COR-L47 (cell line): ENCODE results near the gene ACTBL2.
"Not testable (repeated sequence)": the region's sequence is repeated elsewhere in the genome, so short reads cannot be mapped to it uniquely, and the experiment has no call there.

Experiments used
- DNase-seq: peaks from one replicate; lab custom pipeline; 2025; lab: John Stamatoyannopoulos, UW

Gene ACTBL2

DNA sequence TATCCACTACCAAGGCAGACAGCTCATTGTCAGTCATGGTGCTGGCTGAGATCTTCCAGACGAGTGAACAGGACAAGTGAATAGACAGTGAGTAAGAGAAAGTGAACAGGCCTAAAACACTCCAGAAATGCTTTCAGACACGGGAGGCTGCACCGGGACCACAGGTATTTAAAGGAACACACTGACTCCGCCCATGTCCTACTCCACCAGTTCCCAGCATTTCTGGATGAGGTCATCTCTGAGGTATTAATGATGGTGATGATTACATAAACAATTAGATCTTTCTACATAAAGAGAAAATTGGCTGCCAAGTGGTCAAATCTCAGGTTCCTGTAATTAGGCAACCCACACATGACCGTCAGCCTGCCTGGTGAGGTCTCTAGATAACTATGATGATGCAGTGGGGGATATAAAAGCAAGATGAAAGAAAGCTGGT, at the start of gene ACTBL2:
Gene ACTBL2, minus strand, starts transcription at position 141 of the 436 bp plus-strand sequence. Its CDS starts 104 bp downstream, at position 37.
- no peak for DNase-seq

DNA sequence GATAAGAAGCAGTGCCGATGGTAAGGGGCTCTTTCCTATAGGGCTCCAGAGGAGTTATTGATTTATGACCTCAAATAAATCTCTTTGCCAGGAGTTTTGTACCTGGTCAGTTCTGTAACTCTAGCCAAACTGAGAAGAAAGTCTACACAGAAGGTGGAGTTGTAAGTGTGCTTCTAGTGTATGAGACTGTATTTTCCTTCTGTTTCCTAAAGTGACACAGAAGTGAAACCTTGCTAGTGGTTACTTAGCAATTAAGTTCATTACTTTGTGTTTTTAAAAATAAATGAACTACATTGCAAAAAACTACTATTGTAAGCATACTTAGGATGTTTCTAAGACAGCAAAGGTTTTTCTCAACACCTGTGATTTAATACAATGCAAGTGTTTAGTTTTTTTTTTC, 48.7 kb upstream of the ACTBL2 start:
- DNase-seq: no peak

DNA sequence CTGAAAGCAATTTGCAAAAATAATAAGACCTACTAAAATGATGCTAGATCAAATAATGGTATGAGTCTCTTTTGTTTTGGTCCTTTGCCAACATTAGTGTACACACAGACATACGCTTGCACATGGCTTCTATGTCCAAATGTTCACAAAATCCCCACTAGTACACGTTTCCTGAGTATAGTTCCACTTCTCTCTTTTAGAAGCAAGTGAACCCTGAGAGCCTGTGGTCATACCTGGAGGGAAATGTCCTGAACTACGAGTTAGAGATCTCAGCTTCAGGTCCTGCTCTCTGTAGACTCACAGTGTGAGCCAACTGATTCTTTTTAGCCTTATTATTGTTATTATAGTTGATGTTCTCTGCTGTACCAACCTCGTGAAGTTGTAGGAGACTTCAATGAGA, 47.3 kb upstream of the ACTBL2 start:
- no peak for DNase-seq

DNA sequence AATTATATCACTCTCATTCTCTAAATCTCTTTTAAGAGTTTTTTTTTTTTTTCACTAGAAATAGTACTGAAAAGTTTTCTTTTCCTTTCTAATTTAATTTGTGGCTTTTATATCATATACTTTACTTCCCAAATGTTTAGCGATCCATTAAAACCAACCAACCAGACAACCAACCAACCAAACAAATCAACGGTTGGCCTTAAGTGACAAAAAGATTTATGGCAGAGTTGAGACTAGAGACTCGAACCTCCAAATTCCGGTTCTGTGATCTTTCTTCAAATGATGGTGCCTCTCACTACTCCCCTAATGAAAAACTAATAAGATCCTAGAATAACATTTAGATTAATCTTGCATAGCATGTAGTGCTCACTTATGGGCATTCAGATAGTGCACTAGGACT, 45.3 kb upstream of the ACTBL2 start:
- no peak for DNase-seq

DNA sequence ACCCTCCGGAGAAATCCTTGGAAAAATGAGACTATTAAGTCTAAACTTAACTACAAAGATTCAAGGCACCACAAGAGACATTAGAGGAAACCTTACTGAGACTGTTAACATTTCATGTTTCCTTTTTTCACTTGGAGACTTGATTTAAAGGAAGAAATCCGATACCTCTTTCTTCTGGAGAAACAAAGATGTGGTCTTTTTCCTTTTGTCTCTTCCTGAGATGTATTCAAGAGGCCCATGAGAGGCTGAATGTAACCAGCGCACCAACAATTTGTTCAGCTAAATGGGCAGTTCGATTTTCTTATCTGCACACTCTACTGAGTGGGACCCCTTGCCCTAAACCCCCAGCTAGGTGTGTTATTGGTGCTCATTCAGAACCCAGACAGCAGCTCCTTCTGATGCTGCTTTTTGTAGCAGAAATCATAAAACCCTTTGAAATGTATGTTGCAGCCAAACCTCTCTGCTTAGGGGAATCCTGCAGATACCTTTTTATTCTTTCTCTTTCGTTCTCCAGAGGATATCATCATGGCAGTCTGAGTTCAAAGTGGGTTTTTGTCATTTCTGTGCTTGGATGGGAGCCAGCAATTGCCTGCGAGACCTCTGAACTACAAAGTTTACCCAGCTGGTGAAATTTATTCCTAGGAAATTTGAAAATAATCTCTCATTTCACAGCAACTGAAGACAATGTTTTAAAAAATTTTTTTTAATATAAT, 41.9 kb upstream of the ACTBL2 start:
- no peak for DNase-seq

DNA sequence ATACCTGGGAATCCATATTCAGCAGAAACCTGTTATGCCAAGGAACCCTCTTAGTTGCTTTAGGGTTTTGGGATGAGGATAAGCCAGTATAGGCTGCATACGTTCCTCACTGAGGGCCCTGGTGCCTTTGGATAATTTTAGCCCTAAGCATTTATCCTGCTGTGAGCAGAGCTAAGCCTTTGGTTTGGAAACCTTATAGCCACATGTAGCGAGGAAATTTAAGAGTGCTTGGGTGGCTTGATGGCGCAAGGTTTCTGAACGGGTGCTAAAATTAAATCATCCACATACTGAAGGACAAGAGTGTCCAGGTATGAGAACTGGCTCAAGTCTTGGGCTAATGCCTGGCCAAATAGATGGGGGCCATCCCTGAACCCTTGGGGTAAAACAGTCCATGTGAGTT, 39.9 kb upstream of the ACTBL2 start:
- DNase-seq: not testable (repeated sequence)

DNA sequence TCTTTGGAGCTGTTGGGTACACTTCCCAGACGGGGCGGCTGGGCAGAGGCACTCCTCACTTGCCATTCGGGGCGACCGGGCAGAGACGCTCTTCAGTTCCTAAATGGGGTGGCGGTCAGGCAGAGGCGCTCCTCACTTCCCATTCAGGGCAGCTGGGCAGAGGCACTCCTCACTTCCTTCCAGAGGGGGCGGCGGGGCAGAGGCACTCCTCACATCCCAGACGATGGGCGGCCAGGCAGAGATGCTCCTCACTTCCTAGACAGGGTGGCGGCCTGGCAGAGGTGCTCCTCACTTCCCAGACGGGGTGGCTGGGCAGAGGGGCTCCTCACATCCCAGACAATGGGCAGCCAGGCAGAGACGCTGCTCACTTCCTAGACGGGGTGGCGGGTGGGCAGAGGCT, 35.8 kb upstream of the ACTBL2 start:
- not testable (repeated sequence) for DNase-seq

DNA sequence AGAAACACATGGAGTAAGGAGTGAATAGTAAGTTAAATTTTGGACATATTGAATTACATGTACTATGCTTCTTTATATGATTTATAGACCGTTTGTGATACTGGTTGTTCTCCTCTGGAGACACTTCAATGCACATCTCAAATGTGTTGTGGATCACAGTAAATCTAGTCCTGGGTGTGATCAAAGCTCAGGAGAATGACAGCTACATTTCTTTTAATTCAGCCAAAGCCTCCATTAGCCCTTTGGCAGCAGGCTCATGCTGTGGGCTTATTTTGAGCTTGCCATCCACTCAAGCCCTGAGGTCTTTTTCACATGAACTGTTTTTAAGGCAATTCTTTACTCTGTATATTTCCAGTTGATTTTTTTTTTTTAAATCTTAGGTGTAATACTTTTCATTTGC, 34.6 kb upstream of the ACTBL2 start:
- DNase-seq: no peak

DNA sequence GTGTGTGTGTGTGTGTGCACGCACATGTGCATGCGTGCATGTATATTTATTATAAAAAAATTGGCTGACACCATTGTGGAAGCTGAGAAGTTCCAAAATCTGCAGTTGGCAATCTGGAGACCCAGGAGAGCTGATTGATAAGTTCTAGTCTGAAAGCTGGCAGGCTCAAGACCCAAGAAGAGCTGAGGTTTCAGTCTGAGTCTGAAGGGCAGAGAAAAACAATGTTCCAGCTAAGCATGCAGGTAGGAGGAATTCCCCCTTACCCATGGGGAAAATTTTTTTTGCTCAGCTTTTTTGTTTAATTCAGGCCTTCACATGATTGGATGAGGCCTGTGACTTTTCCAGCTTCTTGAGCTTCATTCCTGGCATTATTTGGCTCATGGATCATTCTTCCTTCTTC, 31.2 kb upstream of the ACTBL2 start:
- DNase-seq: no peak

DNA sequence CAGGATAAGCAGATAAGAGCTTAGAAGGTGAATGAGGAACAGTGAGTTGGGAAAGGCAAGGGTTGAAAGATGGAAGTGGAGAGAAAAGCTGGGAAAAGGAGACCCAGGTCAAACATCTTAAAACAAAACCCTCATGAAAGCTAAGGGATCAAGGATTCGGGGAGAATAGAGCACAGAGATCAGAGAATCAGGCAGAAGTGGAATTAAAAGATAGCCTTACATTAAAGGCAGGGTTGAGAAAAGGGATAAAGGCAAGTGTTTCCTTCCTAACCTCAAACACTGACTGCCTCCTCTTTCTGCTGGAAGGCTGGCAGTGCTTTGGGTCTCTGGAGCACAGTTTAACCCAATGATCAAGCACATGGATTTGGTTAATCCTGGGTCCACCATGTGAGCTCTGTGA, 28.7 kb upstream of the ACTBL2 start:
- DNase-seq: no peak

DNA sequence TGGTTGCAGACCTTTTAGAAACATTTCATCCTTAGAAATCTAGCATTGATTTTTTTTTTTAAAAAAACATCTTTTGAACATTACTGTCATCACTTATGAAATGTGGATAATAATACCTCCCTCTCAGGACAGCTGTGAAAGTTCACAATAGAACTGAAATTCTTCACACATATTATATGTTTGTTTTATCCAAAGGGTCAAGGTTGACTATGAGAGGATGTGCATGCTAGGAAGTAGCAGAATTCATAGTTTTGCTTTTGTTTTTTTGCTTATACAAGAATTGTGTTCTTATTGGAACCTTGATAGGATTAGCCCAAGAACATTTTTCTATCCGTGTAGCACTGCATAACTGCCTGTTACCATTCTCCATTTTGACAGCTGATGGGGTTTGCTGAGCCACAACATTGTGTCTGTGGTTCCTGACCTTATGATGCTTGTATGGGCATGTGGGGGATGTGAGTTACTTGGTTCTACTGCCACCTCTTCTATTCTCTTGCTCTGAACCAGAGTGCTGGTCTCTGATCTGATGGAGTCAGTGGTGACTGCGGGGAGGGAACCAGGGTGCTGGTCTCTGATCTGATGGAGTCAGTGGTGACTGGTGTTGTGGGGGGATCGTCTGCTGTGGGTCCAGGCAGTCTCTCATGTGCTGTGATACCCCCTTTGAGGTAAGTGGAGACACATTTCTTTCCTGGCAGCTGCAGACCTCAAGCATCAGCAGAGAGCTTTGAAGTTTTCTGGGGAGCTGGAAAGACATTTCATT, 27.1 kb upstream of the ACTBL2 start:
- no peak for DNase-seq

DNA sequence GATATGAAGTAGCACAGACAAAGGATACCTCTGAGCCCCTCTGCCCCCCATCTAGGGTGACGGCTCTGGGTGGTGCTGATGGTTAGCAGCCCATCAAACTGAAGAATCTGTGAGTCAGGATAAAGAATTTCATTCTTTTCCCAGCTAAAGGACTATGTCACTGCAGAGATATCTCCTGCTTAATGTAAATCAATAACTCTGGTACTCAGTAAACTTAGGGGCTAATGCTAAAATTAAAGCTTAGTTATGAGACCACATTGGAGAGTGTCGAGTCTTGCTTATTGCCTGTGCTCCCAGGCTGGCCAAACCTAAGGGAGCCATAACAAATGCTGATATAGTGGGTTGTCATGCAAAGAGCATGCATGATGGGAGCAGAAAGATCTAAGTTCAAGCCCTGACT, 25.6 kb upstream of the ACTBL2 start:
- no peak for DNase-seq

DNA sequence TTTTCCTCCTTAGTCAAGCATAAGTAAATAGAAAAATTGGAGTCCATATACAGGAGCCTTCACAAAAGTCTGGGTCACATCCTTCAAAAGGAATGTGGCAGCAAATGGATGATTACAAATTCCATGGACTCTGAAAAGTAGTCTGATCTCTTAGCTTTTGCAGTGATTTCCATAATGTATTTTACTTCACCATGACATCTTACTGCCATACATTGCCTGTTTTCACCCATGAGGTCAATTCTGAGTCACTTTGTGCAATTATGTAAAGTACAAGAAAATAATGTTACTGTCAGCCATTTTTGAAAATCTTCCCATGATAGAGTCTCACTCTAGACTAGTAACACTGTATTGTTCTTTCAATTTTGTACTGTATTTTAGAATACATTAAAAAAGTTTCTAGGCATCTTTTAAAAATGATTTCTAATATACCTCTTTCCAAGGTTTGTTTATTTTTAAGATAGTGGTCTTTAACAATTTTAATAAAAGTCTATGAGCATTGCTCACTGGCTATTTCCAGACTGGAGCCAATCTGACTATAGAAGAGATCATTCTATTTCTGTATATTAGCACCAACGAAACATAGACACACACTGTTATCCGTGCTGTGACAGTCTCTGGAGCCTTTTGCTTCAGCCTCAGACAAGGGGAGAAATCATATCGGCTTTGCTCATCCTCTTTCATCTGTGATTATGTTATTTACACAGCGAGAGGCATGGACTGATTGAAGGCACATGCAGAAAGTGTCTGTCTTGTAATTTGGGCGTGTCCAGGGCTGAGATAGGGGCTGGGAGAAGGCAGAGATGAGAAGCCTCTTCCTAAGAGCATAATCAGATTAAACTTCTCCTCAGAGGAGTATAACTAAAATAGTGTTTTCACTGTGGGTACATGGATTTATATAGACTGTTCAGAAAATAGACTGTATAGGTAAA, 22.9 kb upstream of the ACTBL2 start:
- no peak for DNase-seq

DNA sequence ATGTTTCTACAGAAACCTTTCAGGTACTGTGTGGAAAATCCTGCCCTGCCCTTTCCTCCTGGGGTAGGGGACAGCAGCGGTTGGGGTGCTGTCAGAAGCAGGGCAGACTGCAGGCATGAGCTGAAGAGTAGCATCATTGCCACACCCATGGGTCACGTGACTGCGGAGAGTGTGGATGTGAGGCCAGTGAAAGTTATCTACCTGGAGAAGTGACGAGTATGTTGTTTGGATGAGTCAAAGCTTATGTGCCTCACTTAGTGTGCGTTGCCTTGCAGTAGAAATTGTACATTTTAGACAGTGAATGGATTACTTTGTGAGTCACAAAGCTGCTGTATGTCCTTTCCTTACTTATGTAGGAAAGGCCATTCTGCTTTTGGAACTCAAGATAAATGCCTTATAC, 21.7 kb upstream of the ACTBL2 start:
- DNase-seq: no peak

DNA sequence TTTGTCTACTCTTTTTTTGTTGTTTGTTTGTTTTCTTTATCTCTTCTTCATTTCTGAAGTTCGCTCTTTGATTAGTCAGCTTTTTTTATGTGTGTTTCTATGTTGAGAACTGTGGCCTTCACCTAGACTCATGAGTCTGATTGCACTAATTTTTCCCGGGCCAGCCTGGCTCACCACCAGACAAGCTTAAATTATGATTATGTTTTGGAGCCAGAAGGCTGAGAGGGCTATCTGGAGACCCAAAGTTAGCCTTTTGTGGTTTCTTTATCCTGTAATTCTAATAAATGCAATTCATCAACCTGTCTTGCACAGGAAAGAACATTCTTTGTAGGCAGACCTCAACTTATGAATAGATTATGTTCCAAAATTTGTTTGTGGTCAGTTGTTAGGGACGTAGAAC, 20.8 kb upstream of the ACTBL2 start:
- no peak for DNase-seq

DNA sequence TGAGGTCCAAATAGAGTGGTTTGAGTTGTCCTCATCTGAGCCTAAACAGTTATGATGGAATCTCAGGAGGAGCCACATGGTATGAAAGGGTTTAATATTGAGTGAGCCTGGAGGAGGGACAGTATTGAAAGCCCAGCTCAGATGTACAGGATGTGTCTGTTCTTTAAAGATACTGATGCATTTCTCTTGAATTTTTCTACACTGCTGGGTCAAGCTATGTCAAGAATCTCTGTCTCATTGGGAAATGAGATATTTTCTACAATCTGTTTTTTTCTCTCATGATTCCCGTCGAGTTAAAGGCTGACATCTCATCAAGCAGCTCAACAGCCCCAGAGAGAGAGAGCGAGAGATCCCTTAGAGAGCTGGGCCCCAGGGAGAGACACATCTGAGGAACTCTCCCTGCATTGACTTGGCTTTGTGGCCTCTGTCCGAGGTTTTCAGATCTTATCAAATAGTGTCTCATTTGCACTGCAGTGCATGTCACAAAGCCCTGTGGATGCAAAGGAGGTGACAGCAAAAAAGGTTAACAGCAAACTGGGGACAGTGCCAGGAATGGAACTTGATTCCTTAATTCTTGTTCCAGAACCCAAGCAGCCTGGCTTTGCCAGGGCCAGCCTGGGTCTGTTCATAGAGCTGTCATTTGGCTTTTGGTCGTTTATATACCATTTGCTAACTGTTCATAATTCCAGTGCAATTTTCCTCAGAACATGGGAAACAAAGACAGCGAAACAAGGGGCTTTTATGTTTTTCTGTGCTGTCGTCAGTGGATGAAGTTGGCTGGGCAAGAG, 19.0 kb upstream of the ACTBL2 start:
- peak; percentile 47 for DNase-seq

DNA sequence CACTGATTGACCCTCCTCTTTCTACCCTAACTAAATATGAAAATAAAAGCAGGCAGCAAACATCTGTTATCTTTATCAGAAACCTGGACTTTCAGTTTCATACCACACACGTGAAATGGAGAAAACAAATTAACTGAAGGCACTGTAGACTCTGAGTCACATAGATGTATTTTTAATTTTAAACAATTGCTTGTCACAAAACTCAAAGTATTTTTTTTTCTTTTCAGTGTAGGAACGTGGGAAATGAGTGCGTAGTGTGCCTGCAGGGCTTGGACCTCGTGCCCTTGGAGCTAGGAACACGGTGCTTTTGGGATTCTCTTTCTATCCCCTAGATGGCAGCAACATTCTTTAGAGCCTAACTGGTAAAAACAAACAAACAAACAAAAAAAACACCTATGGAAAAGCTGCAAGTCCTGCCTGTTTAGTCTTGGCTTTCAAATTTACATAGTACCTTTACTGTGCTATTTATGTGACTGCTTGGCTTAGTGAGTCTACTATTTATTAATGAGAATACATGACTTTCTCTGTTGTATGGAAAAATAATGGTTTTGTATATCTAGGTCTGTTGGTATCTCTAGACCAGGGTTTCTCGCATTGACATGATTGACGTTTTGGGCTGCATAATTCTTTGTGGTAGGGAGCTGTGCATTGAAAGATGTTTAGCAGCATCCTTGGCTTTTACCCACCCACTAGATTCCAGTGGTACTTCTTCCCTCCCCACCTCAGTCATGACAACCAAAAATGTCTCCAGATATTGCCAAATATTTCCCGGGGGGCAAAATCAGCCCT, 16.8 kb upstream of the ACTBL2 start:
- DNase-seq: peak; percentile 57

DNA sequence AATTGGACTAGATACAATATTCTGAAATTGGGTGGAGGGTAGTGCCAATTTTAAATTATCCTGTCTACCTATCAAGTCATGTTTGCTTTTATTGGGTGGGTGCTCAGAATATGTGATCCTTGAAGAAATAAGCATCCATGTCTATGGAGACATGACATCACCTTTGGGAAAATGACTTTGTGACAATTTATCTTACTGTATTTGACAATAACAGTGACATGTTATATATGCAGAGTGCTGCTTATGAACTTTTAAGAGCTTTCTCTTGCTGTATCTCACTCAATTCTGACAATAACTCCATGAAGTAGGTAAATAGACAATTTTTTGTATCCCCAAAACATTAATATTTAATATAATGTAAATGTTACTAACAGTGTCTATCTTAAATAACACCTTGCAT, 15.1 kb upstream of the ACTBL2 start:
- DNase-seq: no peak

DNA sequence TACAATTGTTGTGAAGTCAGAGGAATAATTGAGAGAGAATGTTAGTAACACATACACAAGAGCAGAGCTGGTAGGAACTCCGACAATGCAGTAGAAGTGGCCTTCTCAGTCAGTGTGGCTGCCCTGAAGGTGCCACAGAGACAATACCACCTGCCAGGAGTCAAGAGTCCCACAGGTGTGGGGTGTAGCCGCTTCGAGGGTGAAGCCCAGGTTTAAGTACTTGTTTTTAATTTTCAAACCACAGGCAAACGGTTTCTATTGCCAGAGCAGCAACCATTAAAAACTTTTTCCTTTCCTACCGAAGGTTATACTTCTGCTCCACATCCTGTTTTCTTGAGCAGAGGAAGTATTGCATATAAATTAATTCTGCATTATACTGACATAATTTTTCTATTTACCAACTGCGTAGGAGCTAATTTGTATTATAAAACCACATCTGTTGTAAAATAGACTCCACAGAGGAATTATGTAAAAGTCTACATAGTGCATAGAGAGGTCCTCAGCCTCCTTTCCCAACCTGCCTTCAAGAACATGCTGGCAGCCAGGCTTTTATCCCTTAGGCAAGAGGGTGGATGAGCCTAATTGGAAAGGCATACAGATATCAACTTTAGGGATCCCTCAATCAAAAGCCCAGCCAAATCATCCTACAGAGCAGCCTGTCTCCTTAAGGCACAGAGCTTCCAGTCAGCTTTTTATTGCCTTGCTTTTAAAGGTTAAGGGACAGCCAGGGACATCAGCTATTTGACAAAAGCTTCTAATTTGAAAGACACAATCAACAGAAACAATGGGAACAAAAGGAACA, 12.9 kb upstream of the ACTBL2 start:
- peak; percentile 36 for DNase-seq
